ENCODE results near the gene MDFIC.
"Not testable (repeated sequence)": the region's sequence is repeated elsewhere in the genome, so short reads cannot be mapped to it uniquely, and the experiment has no call there.

The MDFIC gene

GRCh38 chr7:114922026-114922651 is at the start of gene MDFIC:
TSS of gene MDFIC (plus strand) at chr7:114922094. CDS start at chr7:114923034, 940 bp downstream.
- H3K27ac Mint-ChIP-seq = peak within 1 kb of the TSS; percentile 96 to 98
- H3K4me3 Mint-ChIP-seq = peak within 1 kb of the TSS; percentile 89 to 97
- peaks cover 69% of the 10 kb centered on the region for H3K4me1 Mint-ChIP-seq
- no peaks in the 10 kb centered on the region for H3K27me3 Mint-ChIP-seq
- peak; percentile 79 for ATAC-seq
- peak; percentile 58 to 72 for DNase-seq
- no peaks in the 10 kb centered on the region for H3K9me3 Mint-ChIP-seq

DNA sequence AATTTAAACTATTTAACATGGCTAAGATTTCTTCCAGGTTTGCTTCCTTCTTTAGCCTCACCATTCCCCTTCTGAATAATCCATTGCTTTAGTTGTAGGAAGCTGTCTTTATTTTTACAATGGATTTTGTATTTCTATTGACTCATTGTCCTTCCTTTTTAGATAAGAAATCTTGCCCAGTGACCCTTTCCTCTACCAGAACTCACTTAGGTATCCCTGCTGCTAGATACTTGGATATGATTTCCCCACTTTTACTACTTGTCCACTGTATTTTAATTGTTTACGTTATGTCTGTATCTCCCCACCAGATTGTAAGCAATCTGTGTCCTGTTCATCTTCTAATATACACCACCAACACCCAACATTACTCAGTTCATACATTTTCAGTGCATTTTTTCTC is 47.7 kb upstream of the MDFIC start:
- Mint-ChIP-seq H3K9me3 (peaks cover 11 to 23% of the 10 kb centered on the region in 2 donors), H3K27me3 (no peaks in the 10 kb centered on the region), H3K4me3 (no peak overlapping the region), H3K4me1 (no peaks in the 10 kb centered on the region), H3K27ac (no peak overlapping the region)
- no peak for DNase-seq
- ATAC-seq = no peak

- ATAC-seq (no peak), DNase-seq (no peak)
- Mint-ChIP-seq H3K9me3 (peaks cover 16 to 34% of the 10 kb centered on the region in 2 donors), H3K4me1 (no peaks in the 10 kb centered on the region), H3K27ac (no peak overlapping the region), H3K4me3 (no peak overlapping the region), H3K27me3 (no peaks in the 10 kb centered on the region)
Observed at GRCh38 chr7:114875186-114875585, 46.7 kb upstream of the MDFIC start.

DNA sequence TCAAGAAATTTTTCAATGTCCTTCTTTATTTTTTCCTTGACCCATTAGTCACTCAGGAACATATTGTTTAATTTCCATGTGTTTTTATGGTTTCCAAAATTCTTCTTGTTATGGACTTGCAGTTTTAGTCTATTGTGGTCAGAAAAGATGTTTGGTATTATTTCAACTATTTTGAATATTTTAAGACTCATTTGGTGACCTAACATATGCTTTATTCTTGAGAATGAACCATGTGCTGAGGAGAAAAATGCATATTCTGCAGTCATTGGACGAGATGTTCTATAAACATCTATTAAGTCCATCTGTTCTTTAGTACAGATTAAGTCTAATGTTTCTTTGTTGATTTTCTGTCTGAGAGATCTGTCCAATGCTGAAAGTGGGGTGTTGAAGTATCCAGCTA is 42.3 kb upstream of the MDFIC start:
- no peak for DNase-seq
- no peaks in the 10 kb centered on the region for H3K4me1 Mint-ChIP-seq
- H3K4me3 Mint-ChIP-seq = no peak overlapping the region
- H3K9me3 Mint-ChIP-seq = peaks cover 30 to 47% of the 10 kb centered on the region in 2 donors
- ATAC-seq = no peak
- no peak overlapping the region for H3K27ac Mint-ChIP-seq
- H3K27me3 Mint-ChIP-seq = no peaks in the 10 kb centered on the region

DNA sequence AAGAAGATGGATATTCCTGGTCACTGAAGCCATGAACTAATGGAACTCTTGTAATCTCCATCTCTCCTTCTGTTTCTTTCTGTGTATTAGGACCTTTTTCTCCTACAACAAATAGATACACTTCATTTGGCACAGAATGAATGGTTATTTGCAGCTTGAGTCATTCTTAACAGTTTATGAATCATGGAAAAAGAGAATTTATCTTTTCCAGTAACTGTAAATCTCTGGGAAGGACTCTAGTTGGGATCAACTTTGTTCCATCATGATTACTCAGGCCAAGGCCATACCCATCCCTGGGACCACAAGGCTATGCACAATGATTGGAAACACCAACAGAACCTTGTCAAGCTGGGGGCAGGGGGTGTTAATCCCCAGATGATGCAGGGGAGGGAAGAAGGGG is 36.1 kb upstream of the MDFIC start:
- no peak overlapping the region for H3K27ac Mint-ChIP-seq
- H3K4me1 Mint-ChIP-seq = peaks cover 29% of the 10 kb centered on the region
- DNase-seq = no peak
- H3K9me3 Mint-ChIP-seq = peaks cover 8 to 14% of the 10 kb centered on the region in 2 donors
- no peak overlapping the region for H3K4me3 Mint-ChIP-seq
- H3K27me3 Mint-ChIP-seq = no peaks in the 10 kb centered on the region
- ATAC-seq = no peak

DNA sequence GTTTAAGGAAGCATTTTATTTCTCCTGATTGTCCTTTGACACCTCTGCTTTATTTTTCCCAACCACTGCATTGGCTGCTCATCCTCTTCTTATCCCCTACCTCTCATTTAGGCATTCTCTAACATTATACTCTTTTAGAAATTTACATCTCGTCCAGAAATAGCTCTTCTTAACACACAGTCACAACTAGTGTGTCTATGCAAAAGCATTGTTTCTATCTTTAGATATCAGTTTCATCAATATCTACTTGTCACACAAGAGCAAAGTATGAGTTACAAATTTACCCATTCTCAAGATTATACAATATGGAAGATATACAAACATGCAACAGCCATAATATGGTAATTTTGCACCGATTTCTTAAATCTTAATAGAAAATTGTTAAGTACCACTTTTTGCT is 35.7 kb upstream of the MDFIC start:
- Mint-ChIP-seq H3K9me3 (peaks cover 3 to 10% of the 10 kb centered on the region in 2 donors), H3K4me3 (no peak overlapping the region), H3K27ac (no peak overlapping the region), H3K27me3 (no peaks in the 10 kb centered on the region), H3K4me1 (peaks cover 29% of the 10 kb centered on the region)
- ATAC-seq (no peak), DNase-seq (no peak)

DNA sequence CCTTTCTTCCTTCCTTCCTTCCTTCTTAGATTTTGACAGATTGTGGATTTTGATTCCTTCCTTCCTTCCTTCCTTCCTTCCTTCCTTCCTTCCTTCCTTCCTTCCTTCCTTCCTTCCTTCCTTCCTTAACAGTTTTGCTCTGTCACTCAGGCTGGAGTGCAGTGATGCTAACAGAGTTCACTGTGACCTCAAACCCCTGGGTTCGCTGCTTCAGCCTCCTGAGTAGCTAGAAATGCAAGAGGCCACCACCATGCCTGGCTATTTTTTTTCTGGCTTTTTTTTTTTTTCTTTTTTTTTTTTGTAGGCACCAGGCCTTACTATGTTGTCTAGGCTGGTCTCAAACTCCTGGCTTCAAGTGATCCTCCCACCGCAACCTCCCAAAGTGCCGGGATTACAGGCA is 32.8 kb upstream of the MDFIC start:
- H3K9me3 Mint-ChIP-seq = peaks cover 9 to 21% of the 10 kb centered on the region in 2 donors
- peaks cover 34% of the 10 kb centered on the region for H3K4me1 Mint-ChIP-seq
- H3K4me3 Mint-ChIP-seq, H3K27me3 Mint-ChIP-seq, ATAC-seq, DNase-seq: not testable (repeated sequence)
- H3K27ac Mint-ChIP-seq = peak overlapping the region; percentile 92 to 97

- Mint-ChIP-seq H3K9me3 (peaks cover 9 to 22% of the 10 kb centered on the region in 2 donors), H3K4me1 (peaks cover 34% of the 10 kb centered on the region), H3K27ac (peak overlapping the region; percentile 92 to 97), H3K4me3 (peak overlapping the region; percentile 30 to 57), H3K27me3 (no peaks in the 10 kb centered on the region)
- DNase-seq = peak; percentile 18 to 24
- ATAC-seq = peak; percentile 100
Observed at GRCh38 chr7:114889646-114890285, 32.1 kb upstream of the MDFIC start.

GRCh38 chr7:114890561-114890960 is 31.3 kb upstream of the MDFIC start:
- no peak for ATAC-seq
- peaks cover 9 to 22% of the 10 kb centered on the region in 2 donors for H3K9me3 Mint-ChIP-seq
- no peak for DNase-seq
- no peaks in the 10 kb centered on the region for H3K27me3 Mint-ChIP-seq
- no peak overlapping the region for H3K4me3 Mint-ChIP-seq
- no peak overlapping the region for H3K27ac Mint-ChIP-seq
- peaks cover 34% of the 10 kb centered on the region for H3K4me1 Mint-ChIP-seq

GRCh38 chr7:114900127-114900526 is 21.8 kb upstream of the MDFIC start:
- Mint-ChIP-seq H3K4me3 (no peak overlapping the region), H3K4me1 (no peaks in the 10 kb centered on the region), H3K27me3 (no peaks in the 10 kb centered on the region), H3K9me3 (no peaks in the 10 kb centered on the region), H3K27ac (no peak overlapping the region)
- DNase-seq (no peak), ATAC-seq (no peak)

GRCh38 chr7:114901771-114902170 is 20.1 kb upstream of the MDFIC start:
- ATAC-seq (no peak), DNase-seq (no peak)
- H3K9me3 Mint-ChIP-seq = no peaks in the 10 kb centered on the region
- H3K4me3 Mint-ChIP-seq = no peak overlapping the region
- no peaks in the 10 kb centered on the region for H3K4me1 Mint-ChIP-seq
- H3K27me3 Mint-ChIP-seq = no peaks in the 10 kb centered on the region
- no peak overlapping the region for H3K27ac Mint-ChIP-seq

DNA sequence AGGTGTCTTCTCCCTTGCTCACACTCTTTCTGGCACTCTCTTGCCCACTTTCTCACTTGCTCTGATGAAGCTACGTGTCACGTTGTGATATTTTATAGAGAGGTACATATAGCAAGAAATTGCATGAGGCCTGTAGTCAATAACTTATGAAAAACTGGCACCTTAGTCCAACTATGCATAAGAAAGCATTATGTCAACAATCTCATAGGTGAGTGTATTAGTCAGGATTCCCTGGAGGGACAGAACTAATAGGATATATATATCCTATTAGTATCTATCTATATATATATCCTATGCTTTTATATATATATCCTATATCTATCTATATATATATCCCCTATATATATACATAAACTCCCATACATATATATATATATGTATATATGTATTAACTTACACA is 18.8 kb upstream of the MDFIC start:
- H3K4me3 Mint-ChIP-seq = no peak overlapping the region
- DNase-seq (no peak), ATAC-seq (no peak)
- no peak overlapping the region for H3K27ac Mint-ChIP-seq
- H3K4me1 Mint-ChIP-seq = no peaks in the 10 kb centered on the region
- H3K9me3 Mint-ChIP-seq = no peaks in the 10 kb centered on the region
- no peaks in the 10 kb centered on the region for H3K27me3 Mint-ChIP-seq

DNA sequence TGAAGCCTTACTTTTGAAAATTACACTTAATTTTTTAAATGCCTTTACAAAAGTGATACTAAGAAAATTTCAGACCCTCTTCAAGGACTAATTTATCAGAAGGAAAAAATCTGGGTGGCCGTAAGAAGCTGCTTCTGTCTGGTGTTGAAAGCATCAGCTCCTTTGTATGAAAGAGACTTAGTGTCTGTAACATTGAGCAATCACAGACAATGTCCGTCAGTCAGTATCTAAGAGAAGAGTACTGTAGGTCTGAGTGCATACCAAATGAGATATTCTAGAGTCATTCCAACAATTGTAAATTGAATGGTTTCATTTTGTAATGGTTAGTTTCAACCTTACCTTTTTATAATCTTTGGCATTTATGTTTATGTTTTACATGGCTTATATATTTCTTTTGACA is 11.1 kb upstream of the MDFIC start:
- Mint-ChIP-seq H3K4me1 (peaks cover 2% of the 10 kb centered on the region), H3K27me3 (no peaks in the 10 kb centered on the region), H3K4me3 (no peak overlapping the region), H3K27ac (no peak overlapping the region), H3K9me3 (peaks cover 0 to 13% of the 10 kb centered on the region in 2 donors)
- ATAC-seq (no peak), DNase-seq (no peak)

- Mint-ChIP-seq H3K4me3 (no peak overlapping the region), H3K9me3 (peaks cover 0 to 13% of the 10 kb centered on the region in 2 donors), H3K4me1 (peaks cover 8% of the 10 kb centered on the region), H3K27ac (no peak overlapping the region), H3K27me3 (no peaks in the 10 kb centered on the region)
- DNase-seq (no peak), ATAC-seq (no peak)
Observed at GRCh38 chr7:114911411-114911810, 10.5 kb upstream of the MDFIC start.

DNA sequence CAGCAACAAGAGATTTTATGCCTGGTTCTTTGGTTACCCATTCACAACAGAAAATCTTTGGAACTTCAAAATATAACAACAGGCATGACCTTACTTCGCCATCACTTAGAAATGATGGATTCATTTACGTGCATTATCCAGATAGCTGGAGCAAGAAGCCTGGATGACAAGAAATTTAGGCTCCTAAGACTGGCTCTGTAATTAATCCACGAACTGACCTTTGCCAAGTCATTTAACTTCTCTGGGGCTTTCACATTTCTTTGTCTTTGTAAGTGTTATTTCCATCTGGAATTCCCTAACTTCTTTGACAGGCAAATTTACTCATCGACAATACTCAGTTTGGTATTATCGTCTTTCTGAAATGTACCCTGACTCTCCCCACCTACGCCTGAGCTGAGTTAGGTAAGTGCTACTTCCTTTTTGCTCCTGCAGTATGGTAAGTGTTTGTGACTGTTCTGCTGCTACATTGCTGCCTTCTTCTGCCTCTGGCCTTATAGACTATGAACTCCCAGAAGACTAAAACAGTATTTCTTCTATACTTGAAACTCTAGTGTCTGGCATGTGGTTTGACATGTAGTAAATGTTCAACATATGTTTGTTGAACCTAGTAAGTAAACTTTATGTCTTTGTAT is 5.5 kb upstream of the MDFIC start:
- ATAC-seq (peak; percentile 94), DNase-seq (peak in 1 of 2 donors; percentile 49)
- peak overlapping the region; percentile 86 to 96 for H3K27ac Mint-ChIP-seq
- H3K4me1 Mint-ChIP-seq = peaks cover 54% of the 10 kb centered on the region
- peaks cover 0 to 13% of the 10 kb centered on the region in 2 donors for H3K9me3 Mint-ChIP-seq
- H3K4me3 Mint-ChIP-seq = peak overlapping the region; percentile 55 to 81
- H3K27me3 Mint-ChIP-seq = no peaks in the 10 kb centered on the region

DNA sequence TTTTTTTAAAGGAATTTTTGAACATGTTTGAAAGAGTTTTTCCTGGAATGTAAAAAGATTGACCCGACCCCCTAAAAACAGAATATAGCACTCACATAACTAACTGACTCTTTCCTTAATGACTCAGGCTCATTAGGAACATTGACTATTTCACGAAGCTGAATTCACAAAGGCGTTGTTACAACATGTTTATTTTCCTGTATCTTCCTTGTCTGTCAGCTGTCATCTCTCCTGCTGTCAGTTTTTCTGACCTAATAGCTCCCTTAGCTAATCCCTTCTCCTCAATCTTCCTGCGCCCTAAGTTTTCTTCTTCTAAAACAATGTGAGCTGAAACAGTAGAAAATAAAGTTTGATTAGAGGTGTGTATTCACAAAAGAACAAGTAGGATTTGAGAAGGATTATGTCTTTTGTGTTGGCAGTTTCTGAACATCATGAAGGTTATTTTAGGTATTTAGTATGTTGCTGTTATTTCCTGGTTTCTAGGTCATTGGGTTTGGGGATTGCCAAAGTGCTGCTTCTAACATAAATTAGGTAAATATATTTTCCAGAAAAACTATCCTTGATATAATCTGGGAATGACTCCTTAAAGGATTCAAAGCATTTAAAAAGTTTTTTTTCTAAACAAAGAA is 4.6 kb upstream of the MDFIC start:
- H3K9me3 Mint-ChIP-seq = peaks cover 0 to 12% of the 10 kb centered on the region in 2 donors
- H3K4me1 Mint-ChIP-seq = peaks cover 64% of the 10 kb centered on the region
- H3K27ac Mint-ChIP-seq = peak overlapping the region; percentile 38 to 62
- no peaks in the 10 kb centered on the region for H3K27me3 Mint-ChIP-seq
- no peak for ATAC-seq
- no peak for DNase-seq
- H3K4me3 Mint-ChIP-seq = peak overlapping the region; percentile 55 to 81

All from stimulated activated naive CD8-positive, alpha-beta T cell treated with anti-CD3 and anti-CD28 coated beads, Interleukin-15, amount 100 ng/mL, for 72 hours (primary cell).